Stimulated activated naive CD8-positive, alpha-beta T cell treated with anti-CD3 and anti-CD28 coated beads, Interleukin-15, Interleukin-2, amounts not matched to agents 100 ng/mL and 50 ng/mL, for 24 hours (primary cell): ENCODE measurements around the gene DTYMK.

Experiments
- H3K27ac Mint-ChIP-seq: one replicate; pipeline ENCODE4 v1.8.0; 2021; ENCODE audit warnings: mild to moderate bottlenecking, mixed read lengths
- H3K27me3 Mint-ChIP-seq: one replicate; pipeline ENCODE4 v1.8.0; 2021; ENCODE audit warnings: mixed read lengths
- H3K36me3 Mint-ChIP-seq: one replicate; pipeline ENCODE4 v1.8.0; 2021; ENCODE audit warnings: low read depth, mixed read lengths
- H3K4me1 Mint-ChIP-seq: one replicate; pipeline ENCODE4 v1.8.0; 2021; ENCODE audit warnings: low read depth, mixed read lengths
- H3K4me3 Mint-ChIP-seq: one replicate; pipeline ENCODE4 v1.8.0; 2021; ENCODE audit warnings: mild to moderate bottlenecking, mixed read lengths
- H3K9me3 Mint-ChIP-seq: one replicate; pipeline ENCODE4 v1.8.0; 2021; ENCODE audit warnings: mixed read lengths

DTYMK gene

GRCh38 chr2:241637018-241637794, 49.4 kb downstream of the DTYMK start, which contains the start of the genes ATG4B and THAP4:
ATG4B (plus strand) TSS chr2:241637693; CDS start chr2:241637715, 22 bp downstream.
THAP4 (minus strand) TSS chr2:241637158; CDS start chr2:241637017, 141 bp downstream.
- peaks cover 56% of the 10 kb centered on the region for H3K4me1 Mint-ChIP-seq
- H3K27ac Mint-ChIP-seq = peak within 1 kb of the TSS; percentile 91
- H3K4me3 Mint-ChIP-seq = peak within 1 kb of the TSS; percentile 92
- peaks cover 45% of the 10 kb centered on the region for H3K36me3 Mint-ChIP-seq
- H3K27me3 Mint-ChIP-seq = no peaks in the 10 kb centered on the region
- H3K9me3 Mint-ChIP-seq = no peaks in the 10 kb centered on the region

GRCh38 chr2:241636182-241637017, 50.2 kb downstream of the DTYMK start:
- H3K4me3 Mint-ChIP-seq = peak overlapping the region; percentile 84
- H3K4me1 Mint-ChIP-seq = peaks cover 48% of the 10 kb centered on the region
- no peaks in the 10 kb centered on the region for H3K27me3 Mint-ChIP-seq
- H3K27ac Mint-ChIP-seq = peak overlapping the region; percentile 85
- no peaks in the 10 kb centered on the region for H3K9me3 Mint-ChIP-seq
- peaks cover 51% of the 10 kb centered on the region for H3K36me3 Mint-ChIP-seq

- no peaks in the 10 kb centered on the region for H3K9me3 Mint-ChIP-seq
- peaks cover 55% of the 10 kb centered on the region for H3K36me3 Mint-ChIP-seq
- peak overlapping the region; percentile 85 for H3K27ac Mint-ChIP-seq
- peak overlapping the region; percentile 84 for H3K4me3 Mint-ChIP-seq
- H3K4me1 Mint-ChIP-seq = peaks cover 42% of the 10 kb centered on the region
- no peaks in the 10 kb centered on the region for H3K27me3 Mint-ChIP-seq
Measured at GRCh38 chr2:241635756-241636155, 50.9 kb downstream of the DTYMK start.

- H3K4me1 Mint-ChIP-seq = peaks cover 25% of the 10 kb centered on the region
- H3K36me3 Mint-ChIP-seq = peaks cover 55% of the 10 kb centered on the region
- H3K27ac Mint-ChIP-seq = no peak overlapping the region
- H3K4me3 Mint-ChIP-seq = no peak overlapping the region
- H3K9me3 Mint-ChIP-seq = no peaks in the 10 kb centered on the region
- H3K27me3 Mint-ChIP-seq = no peaks in the 10 kb centered on the region
Measured at GRCh38 chr2:241633561-241633960, 53.1 kb downstream of the DTYMK start.

GRCh38 chr2:241632478-241633325, 53.9 kb downstream of the DTYMK start:
- no peaks in the 10 kb centered on the region for H3K27me3 Mint-ChIP-seq
- H3K4me1 Mint-ChIP-seq = peaks cover 18% of the 10 kb centered on the region
- peaks cover 63% of the 10 kb centered on the region for H3K36me3 Mint-ChIP-seq
- no peaks in the 10 kb centered on the region for H3K9me3 Mint-ChIP-seq
- no peak overlapping the region for H3K4me3 Mint-ChIP-seq
- H3K27ac Mint-ChIP-seq = no peak overlapping the region

- H3K27me3 Mint-ChIP-seq = no peaks in the 10 kb centered on the region
- peaks cover 69% of the 10 kb centered on the region for H3K36me3 Mint-ChIP-seq
- H3K9me3 Mint-ChIP-seq = no peaks in the 10 kb centered on the region
- H3K27ac Mint-ChIP-seq = no peak overlapping the region
- peaks cover 9% of the 10 kb centered on the region for H3K4me1 Mint-ChIP-seq
- H3K4me3 Mint-ChIP-seq = no peak overlapping the region
Measured at GRCh38 chr2:241629762-241630435, 56.7 kb downstream of the DTYMK start.

GRCh38 chr2:241627675-241628074, 58.9 kb downstream of the DTYMK start:
- H3K9me3 Mint-ChIP-seq = no peaks in the 10 kb centered on the region
- peaks cover 55% of the 10 kb centered on the region for H3K36me3 Mint-ChIP-seq
- H3K27ac Mint-ChIP-seq = no peak overlapping the region
- no peaks in the 10 kb centered on the region for H3K27me3 Mint-ChIP-seq
- peaks cover 5% of the 10 kb centered on the region for H3K4me1 Mint-ChIP-seq
- no peak overlapping the region for H3K4me3 Mint-ChIP-seq
